DND-41 (cell line): ENCODE measurements around the gene UIMC1.

ENCODE experiments used
- ATAC-seq: fragments of 200-7000 bp; cut with Tn5 transposase; 3 replicates; pipeline ENCODE4 v1.9.1; 2021; ENCODE audit warnings: low read depth; ENCODE audit not compliant: insufficient read depth
- DNase-seq: peaks from one replicate; pipeline ENCODE4 v3.0.0-alpha.2; 2020
- H2AFZ ChIP-seq: 2 replicates; pipeline ENCODE4 v1.6.0; 2012; ENCODE audit warnings: low read depth, low read length
- H3K27ac ChIP-seq: 2 replicates; pipeline ENCODE4 v1.5.1; 2012; ENCODE audit warnings: low read length, inconsistent platforms
- H3K27me3 ChIP-seq: fragments of 200-600 bp; sonication (generic); 2 replicates; pipeline ENCODE4 v1.6.0; 2012; ENCODE audit warnings: low read length, mild to moderate bottlenecking, inconsistent platforms; ENCODE audit not compliant: insufficient read depth, poor library complexity
- H3K36me3 ChIP-seq: 2 replicates; pipeline ENCODE4 v1.5.1; 2012; ENCODE audit warnings: low read length, inconsistent platforms; ENCODE audit not compliant: insufficient read depth
- H3K4me1 ChIP-seq: 2 replicates; pipeline ENCODE4 v1.5.1; 2012; ENCODE audit warnings: mild to moderate bottlenecking, low read length; ENCODE audit not compliant: insufficient read depth
- H3K4me2 ChIP-seq: 2 replicates; pipeline ENCODE4 v1.6.0; 2012; ENCODE audit warnings: mild to moderate bottlenecking, moderate library complexity, low read length, inconsistent platforms; ENCODE audit not compliant: insufficient read depth
- H3K4me3 ChIP-seq, 2 experiments: fragments of 200-600 bp in 1 of 2; shearing (Covaris generic) in 1 of 2; 2 replicates each; pipeline ENCODE4 v1.5.1; 2012 to 2016; ENCODE audit warnings: inconsistent platforms in 2 of 2, low read length in 2 of 2, mild to moderate bottlenecking in 2 of 2, low read depth in 1 of 2, moderate library complexity in 1 of 2
- H3K79me2 ChIP-seq: 2 replicates; pipeline ENCODE4 v1.6.0; 2012; ENCODE audit warnings: low read length, inconsistent platforms; ENCODE audit not compliant: insufficient read depth
- H3K9ac ChIP-seq: 2 replicates; pipeline ENCODE4 v1.6.0; 2012; ENCODE audit warnings: low read depth, mild to moderate bottlenecking, inconsistent platforms, low read length, moderate library complexity
- H3K9me3 ChIP-seq: 2 replicates; pipeline ENCODE4 v1.5.1; 2012; ENCODE audit warnings: low read length, moderate library complexity, mild to moderate bottlenecking, inconsistent platforms; ENCODE audit not compliant: insufficient read depth, severe bottlenecking
- H4K20me1 ChIP-seq: 2 replicates; pipeline ENCODE4 v1.6.0; 2012; ENCODE audit warnings: low read length; ENCODE audit not compliant: insufficient read depth
- EZH2 ChIP-seq: IDR thresholded peaks from 3 replicates; pipeline ENCODE4 v1.6.1; 2012; ENCODE audit warnings: borderline replicate concordance, low read depth, mild to moderate bottlenecking, moderate library complexity, low read length, inconsistent platforms; ENCODE audit not compliant: severe bottlenecking
- TF ChIP-seq, protein P1 (sequence below): IDR thresholded peaks from 2 replicates; pipeline ENCODE4 v1.5.1; 2012; ENCODE audit warnings: borderline replicate concordance, low read length, moderate library complexity, mild to moderate bottlenecking; ENCODE audit not compliant: poor library complexity, severe bottlenecking; ENCODE audit errors: extremely low read depth

Gene UIMC1

DNA sequence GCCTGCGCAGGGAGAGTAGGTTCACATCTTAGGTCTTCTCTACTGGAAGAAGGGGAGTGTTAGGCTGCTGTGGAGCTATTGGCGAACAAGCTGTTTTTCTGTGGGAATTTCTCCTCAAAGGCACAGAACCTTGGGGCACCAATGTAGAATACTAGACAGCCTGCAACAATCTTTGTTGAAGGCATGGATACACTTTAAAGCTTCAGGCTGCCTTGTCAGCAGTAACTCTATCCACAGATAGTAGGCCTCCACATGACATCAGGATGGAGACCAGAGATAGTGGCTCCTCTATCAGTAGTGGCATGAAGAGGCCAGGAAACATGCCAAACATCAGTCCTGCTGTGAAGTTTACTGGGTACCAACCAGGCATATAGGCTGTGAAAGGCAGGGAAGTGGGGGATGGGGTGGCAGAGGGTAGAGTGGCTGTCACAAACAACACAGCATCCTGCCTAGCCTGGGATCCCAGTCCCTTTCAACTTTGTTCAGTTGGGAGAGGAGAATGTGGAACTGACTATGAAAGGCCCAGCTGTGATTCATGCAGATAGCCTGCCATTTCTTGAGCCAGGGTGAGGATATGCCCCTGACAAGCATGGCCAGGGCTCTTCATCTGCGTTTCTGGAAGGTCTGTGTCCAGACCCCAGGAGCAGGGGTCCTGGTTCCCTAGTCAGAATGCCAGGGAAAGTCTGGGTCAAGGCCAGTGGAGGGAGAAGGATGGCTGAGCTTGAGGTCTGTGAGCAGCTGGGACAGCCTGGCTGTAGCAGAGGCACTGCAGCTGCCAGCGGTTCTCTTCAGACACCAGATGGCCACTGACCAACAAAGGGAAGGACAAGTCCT, 106.4 kb downstream of the UIMC1 start:
- no peak overlapping the region for H3K9ac ChIP-seq
- H3K4me1 ChIP-seq = no peaks in the 10 kb centered on the region
- no peak overlapping the region for H3K27ac ChIP-seq
- H3K9me3 ChIP-seq = no peaks in the 10 kb centered on the region
- H3K79me2 ChIP-seq = no peaks in the 10 kb centered on the region
- TF ChIP-seq EZH2 = no peak
- TF ChIP-seq, protein P1, sequence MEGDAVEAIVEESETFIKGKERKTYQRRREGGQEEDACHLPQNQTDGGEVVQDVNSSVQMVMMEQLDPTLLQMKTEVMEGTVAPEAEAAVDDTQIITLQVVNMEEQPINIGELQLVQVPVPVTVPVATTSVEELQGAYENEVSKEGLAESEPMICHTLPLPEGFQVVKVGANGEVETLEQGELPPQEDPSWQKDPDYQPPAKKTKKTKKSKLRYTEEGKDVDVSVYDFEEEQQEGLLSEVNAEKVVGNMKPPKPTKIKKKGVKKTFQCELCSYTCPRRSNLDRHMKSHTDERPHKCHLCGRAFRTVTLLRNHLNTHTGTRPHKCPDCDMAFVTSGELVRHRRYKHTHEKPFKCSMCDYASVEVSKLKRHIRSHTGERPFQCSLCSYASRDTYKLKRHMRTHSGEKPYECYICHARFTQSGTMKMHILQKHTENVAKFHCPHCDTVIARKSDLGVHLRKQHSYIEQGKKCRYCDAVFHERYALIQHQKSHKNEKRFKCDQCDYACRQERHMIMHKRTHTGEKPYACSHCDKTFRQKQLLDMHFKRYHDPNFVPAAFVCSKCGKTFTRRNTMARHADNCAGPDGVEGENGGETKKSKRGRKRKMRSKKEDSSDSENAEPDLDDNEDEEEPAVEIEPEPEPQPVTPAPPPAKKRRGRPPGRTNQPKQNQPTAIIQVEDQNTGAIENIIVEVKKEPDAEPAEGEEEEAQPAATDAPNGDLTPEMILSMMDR = no peak
- no peaks in the 10 kb centered on the region for H4K20me1 ChIP-seq
- DNase-seq (no peak), ATAC-seq (peak; percentile 34; the same call in 1 of the 3 replicates)
- no peak overlapping the region for H3K4me2 ChIP-seq
- no peak overlapping the region for H3K4me3 ChIP-seq
- H3K36me3 ChIP-seq = peaks cover 25% of the 10 kb centered on the region
- no peaks in the 10 kb centered on the region for H3K27me3 ChIP-seq
- no peak overlapping the region for H2AFZ ChIP-seq

DNA sequence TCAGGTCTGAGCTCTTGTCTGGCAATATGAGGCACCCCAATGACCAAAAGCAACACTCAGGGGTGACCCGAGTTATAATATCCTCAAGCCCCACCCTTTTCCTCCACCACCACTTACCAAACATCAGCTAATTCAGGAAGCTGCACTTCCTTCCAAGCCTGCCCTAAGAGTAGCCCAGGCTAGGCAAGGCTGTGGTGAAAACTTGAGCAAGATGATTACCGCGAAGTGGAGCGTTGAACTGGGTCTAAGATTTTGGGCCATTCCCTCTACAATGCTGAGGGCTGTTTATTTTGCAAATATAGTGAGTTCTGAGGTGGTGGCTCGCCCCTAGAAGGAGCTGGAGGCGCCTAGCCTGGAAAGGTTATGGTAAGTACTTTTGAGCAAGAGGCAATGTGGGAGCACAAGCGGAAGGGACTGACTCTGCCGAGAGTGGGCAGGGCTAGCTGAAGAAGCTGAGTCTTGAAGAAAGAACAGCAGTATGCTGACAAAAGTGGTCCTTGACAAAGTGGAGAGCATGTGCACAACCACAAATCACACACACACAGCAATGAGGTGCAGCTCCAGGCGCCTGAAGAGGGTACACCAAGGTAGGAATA, 107.2 kb downstream of the UIMC1 start, which contains the start of gene HK3:
TSS of gene HK3 (minus strand) at position 51 of the 596 bp plus-strand sequence. CDS start 3,187 bp downstream, outside the sequence.
- TF ChIP-seq EZH2 = no peak
- TF ChIP-seq, protein P1 = no peak
- Histone ChIP-seq H3K36me3 (peaks cover 18% of the 10 kb centered on the region), H3K4me2 (no peak within 1 kb of the TSS), H3K4me1 (no peaks in the 10 kb centered on the region), H2AFZ (no peak within 1 kb of the TSS), H3K4me3 (no peak within 1 kb of the TSS), H3K27me3 (no peaks in the 10 kb centered on the region), H3K27ac (no peak within 1 kb of the TSS), H4K20me1 (no peaks in the 10 kb centered on the region), H3K9me3 (no peaks in the 10 kb centered on the region), H3K79me2 (no peaks in the 10 kb centered on the region), H3K9ac (no peak within 1 kb of the TSS)
- ATAC-seq (no peak; the same call in 2 of the 3 replicates), DNase-seq (no peak)

DNA sequence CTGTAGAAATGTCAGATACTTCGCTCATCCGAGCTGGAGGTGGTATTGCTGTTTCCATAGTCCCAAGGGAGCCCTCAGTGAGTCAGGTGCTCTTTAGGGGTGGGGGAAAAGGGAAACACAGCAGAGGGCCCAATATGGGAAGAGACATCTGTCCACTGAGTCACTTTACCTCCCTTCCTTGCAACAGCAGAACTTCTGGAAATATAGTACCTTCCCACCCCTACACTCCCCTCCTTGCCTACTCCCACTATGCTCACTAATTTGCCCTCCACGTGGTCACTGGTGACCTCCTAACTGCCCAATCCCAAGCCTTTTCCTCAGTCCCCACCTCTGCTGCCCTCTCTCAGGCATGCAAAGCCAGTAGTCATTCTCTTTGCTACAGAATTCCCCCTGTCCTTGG, 109.3 kb downstream of the UIMC1 start:
- ATAC-seq = no peak
- Histone ChIP-seq H3K27ac (no peak overlapping the region), H3K4me3 (no peak overlapping the region), H3K4me1 (no peaks in the 10 kb centered on the region), H3K9me3 (no peaks in the 10 kb centered on the region), H3K79me2 (no peaks in the 10 kb centered on the region), H3K27me3 (peaks cover 5% of the 10 kb centered on the region), H3K9ac (no peak overlapping the region), H3K36me3 (no peaks in the 10 kb centered on the region), H2AFZ (no peak overlapping the region), H3K4me2 (no peak overlapping the region), H4K20me1 (no peaks in the 10 kb centered on the region)
- DNase-seq = no peak
- TF ChIP-seq, protein P1 = no peak
- TF ChIP-seq EZH2 = no peak
